ENCODE data around the gene FAM13B. TPM values are rescaled to one million over a fixed set of nuclear protein-coding genes. Genes with fewer than 3 reads are reported as not detected.

The FAM13B gene
- total and polyA plus RNA-seq, 10 of the 15 experiments (the other 5 are each of a cell fraction or from before 2014, with no cell fraction given) = 3.6 to 30.0 (median 20.3) TPM

GRCh38 chr5:137902408-137903133, 130.3 kb downstream of the FAM13B start (continued):
- no peak for TF ChIP-seq CUX1 (IDR thresholded peaks at IDR 0.05; ENCODE audit: insufficient replicate concordance, low read depth, low read length)
- TF ChIP-seq POU2F2 (IDR thresholded peaks at IDR 0.05; ENCODE audit: borderline replicate concordance, low read depth, low read length) = no peak
- no peak for TF ChIP-seq ZNF217 (IDR thresholded peaks at IDR 0.05)

- CTCF ChIA-PET = interaction anchor here (0.7 kb wide), 1 partner anchor 128 kb away, joined by 3 read pairs; no protein-coding TSS in a partner anchor
- no TSS peak for BruUV-seq (replicated peaks)
- peaks cover 16% of the 10 kb centered on the region for H3K4me1 ChIP-seq (ENCODE audit: control insufficient read depth, insufficient read depth, low read length)
- ATAC-seq (no peak), DNase-seq (ENCODE audit: low read depth, low spot score) (no peak), FAIRE-seq (no peak)
- intact Hi-C loops (cut with micrococcal nuclease; ENCODE audit: unreplicated experiment) (no loop called here), in situ Hi-C loops (cut with MboI) (no loop called here)
- no peak overlapping the region for H3K9ac ChIP-seq (ENCODE audit: control insufficient read depth, insufficient read depth, low read length)
- SMC1A ChIA-PET (ENCODE audit: uncharacterized antibody, unreplicated experiment) = interaction anchor here (1.0 to 1.4 kb wide), 3 partner anchors 15 to 121 kb away, joined by 3 to 4 read pairs (median 3); no protein-coding TSS in a partner anchor
- H3K9me3 ChIP-seq (replicated peaks; ENCODE audit: control insufficient read depth, insufficient read depth, low read length) = no peaks in the 10 kb centered on the region
- H4K20me1 ChIP-seq (ENCODE audit: control insufficient read depth, insufficient read depth) = no peaks in the 10 kb centered on the region
- TF ChIP-seq ZBTB4 (CRISPR knock-in tag; IDR thresholded peaks at IDR 0.05) (no peak), FOXK2 (IDR thresholded peaks at IDR 0.05) (no peak), TCF12 (IDR thresholded peaks at IDR 0.05; ENCODE audit: low read depth, low read length) (no peak), TCF7 (IDR thresholded peaks at IDR 0.05; ENCODE audit: borderline replicate concordance) (no peak), CHD4 (IDR thresholded peaks at IDR 0.05) (no peak), CHD2 (IDR thresholded peaks at IDR 0.05; ENCODE audit: borderline replicate concordance, low read depth, low read length) (no peak), MTA2 (IDR thresholded peaks at IDR 0.05; ENCODE audit: low read depth) (no peak), SIN3A (IDR thresholded peaks at IDR 0.05; ENCODE audit: low read depth, low read length) (no peak)
- H3K4me3 ChIP-seq = no peak overlapping the region
- POLR2A ChIA-PET = interaction anchor here (1.9 kb wide), 1 partner anchor 11 kb away, joined by 11 read pairs; the partner anchor contains the start of gene PKD2L2
- H3K4me2 ChIP-seq (ENCODE audit: control insufficient read depth, insufficient read depth) = no peak overlapping the region
- H3K27me3 ChIP-seq (replicated peaks in 1 of 2; ENCODE audit: control insufficient read depth in 2 of 2, insufficient read depth in 2 of 2, low read length in 1 of 2) = no peaks in the 10 kb centered on the region
- H3K79me2 ChIP-seq (ENCODE audit: control insufficient read depth, insufficient read depth, low read length) = no peaks in the 10 kb centered on the region
- H3K27ac ChIP-seq (ENCODE audit: control insufficient read depth, insufficient read depth) = no peak overlapping the region
- no peak overlapping the region for H2AFZ ChIP-seq (ENCODE audit: control insufficient read depth, low read depth, low read length)
- no peaks in the 10 kb centered on the region for H3K36me3 ChIP-seq (ENCODE audit: control insufficient read depth in 2 of 2, insufficient read depth in 2 of 2, low read length in 1 of 2)
- RAD21 ChIA-PET (ENCODE audit: unreplicated experiment) = no interaction called here
- WGBS (ENCODE audit: insufficient coverage, insufficient replicate concordance, low lambda C conversion rate, missing lambda C conversion rate) = 66% methylated on average over 3 of the region's 5 CpGs
These were observed 131.7 kb downstream of the FAM13B start for GRCh38 chr5:137901011-137901817.

Measured in GM12878 (cell line).